ENCODE data around the gene NCOA5.

DNA sequence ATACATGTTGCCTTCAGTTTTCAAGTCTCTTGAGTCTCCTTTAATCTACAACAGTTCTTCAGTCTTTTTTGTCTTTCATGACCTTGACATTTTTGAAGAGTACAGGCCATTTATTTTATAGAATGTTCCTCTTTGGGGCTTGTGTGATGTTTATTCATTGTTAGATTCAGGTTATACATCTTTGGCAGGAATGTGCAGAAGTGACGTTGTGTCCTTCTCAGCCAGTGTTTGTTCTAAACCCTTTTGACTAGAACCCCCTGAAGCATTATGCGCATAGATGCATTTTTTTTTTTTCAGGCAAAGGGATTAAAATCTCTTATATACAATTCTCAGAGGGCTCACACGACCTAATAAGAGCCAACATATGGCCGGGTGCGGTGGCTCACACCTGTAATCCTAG, 11.2 kb upstream of the NCOA5 start:
- TF ChIP-seq, protein P1, sequence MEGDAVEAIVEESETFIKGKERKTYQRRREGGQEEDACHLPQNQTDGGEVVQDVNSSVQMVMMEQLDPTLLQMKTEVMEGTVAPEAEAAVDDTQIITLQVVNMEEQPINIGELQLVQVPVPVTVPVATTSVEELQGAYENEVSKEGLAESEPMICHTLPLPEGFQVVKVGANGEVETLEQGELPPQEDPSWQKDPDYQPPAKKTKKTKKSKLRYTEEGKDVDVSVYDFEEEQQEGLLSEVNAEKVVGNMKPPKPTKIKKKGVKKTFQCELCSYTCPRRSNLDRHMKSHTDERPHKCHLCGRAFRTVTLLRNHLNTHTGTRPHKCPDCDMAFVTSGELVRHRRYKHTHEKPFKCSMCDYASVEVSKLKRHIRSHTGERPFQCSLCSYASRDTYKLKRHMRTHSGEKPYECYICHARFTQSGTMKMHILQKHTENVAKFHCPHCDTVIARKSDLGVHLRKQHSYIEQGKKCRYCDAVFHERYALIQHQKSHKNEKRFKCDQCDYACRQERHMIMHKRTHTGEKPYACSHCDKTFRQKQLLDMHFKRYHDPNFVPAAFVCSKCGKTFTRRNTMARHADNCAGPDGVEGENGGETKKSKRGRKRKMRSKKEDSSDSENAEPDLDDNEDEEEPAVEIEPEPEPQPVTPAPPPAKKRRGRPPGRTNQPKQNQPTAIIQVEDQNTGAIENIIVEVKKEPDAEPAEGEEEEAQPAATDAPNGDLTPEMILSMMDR (IDR thresholded peaks at IDR 0.05 in 8 of 11, conservative IDR thresholded peaks at IDR 0.05 in 3 of 11) = no peak
- no peak for TF ChIP-seq POLR2AphosphoS5 (IDR thresholded peaks at IDR 0.05)
- TF ChIP-seq POLR2A (IDR thresholded peaks at IDR 0.05) = no peak
